ENCODE data around the gene AP1S2. TPM values are rescaled to one million over a fixed set of nuclear protein-coding genes. Genes with fewer than 3 reads are reported as not detected.
"Not testable (repeated sequence)": the region's sequence is repeated elsewhere in the genome, so short reads cannot be mapped to it uniquely, and the experiment has no call there.

AP1S2 gene
- total RNA-seq, 4 donors from 2014 or later = 67.5 to 127 (median 95.3) TPM

DNA sequence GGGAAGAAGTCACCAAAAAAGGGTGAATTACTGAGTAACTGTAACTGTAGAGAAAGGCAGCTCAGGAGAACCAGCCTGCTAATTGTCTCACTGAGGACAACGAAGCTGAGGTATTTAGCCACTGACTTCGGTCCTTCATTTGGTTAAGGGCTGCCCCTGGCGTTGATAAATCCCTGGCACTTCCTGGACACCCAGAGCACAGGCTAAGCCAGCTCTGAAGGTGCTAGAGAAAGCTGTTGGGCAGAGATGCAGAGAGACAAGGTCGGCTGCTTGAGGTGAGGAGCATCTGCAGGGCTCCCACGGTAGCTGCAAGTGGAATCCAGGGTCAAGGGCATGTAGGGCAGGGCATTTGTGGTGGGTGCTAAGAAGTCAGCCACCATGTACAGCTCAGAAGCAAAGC, 33.4 kb upstream of the AP1S2 start:
- Histone ChIP-seq H3K27ac (no peak overlapping the region), H3K4me1 (no peaks in the 10 kb centered on the region), H3K27me3 (peaks cover 0 to 7% of the 10 kb centered on the region in 2 donors), H3K9me3 (no peaks in the 10 kb centered on the region), H3K4me3 (no peak overlapping the region), H3K36me3 (no peaks in the 10 kb centered on the region)
- no peak for DNase-seq (ENCODE audit: low spot score in 2 of 2)
- 68% methylated on average over 5 of the region's 5 CpGs; no CpG with 5 or more reads in 1 of the 2 donors for WGBS, 2 donors
- TF ChIP-seq EP300 (IDR thresholded peaks at IDR 0.05) (no peak), CTCF (IDR thresholded peaks at IDR 0.05) (no peak), POLR2A (IDR thresholded peaks at IDR 0.05) (no peak)

- H3K4me3 ChIP-seq = no peak overlapping the region
- H3K36me3 ChIP-seq = no peaks in the 10 kb centered on the region
- 87 to 97% methylated on average over 3 of the region's 3 CpGs for WGBS, 2 donors
- H3K27ac ChIP-seq = no peak overlapping the region
- no peak for DNase-seq (ENCODE audit: low spot score in 2 of 2)
- no peak for TF ChIP-seq EP300 (IDR thresholded peaks at IDR 0.05)
- no peak for TF ChIP-seq POLR2A (IDR thresholded peaks at IDR 0.05)
- TF ChIP-seq CTCF (IDR thresholded peaks at IDR 0.05) = no peak
- peaks cover 0 to 3% of the 10 kb centered on the region in 2 donors for H3K27me3 ChIP-seq
- H3K9me3 ChIP-seq = no peaks in the 10 kb centered on the region
- no peaks in the 10 kb centered on the region for H3K4me1 ChIP-seq
Measured at GRCh38 chrX:15883540-15883863, 28.9 kb upstream of the AP1S2 start.

- Histone ChIP-seq H3K9me3 (no peaks in the 10 kb centered on the region), H3K36me3 (no peaks in the 10 kb centered on the region), H3K27ac (no peak overlapping the region), H3K4me1 (no peaks in the 10 kb centered on the region), H3K27me3 (peaks cover 0 to 3% of the 10 kb centered on the region in 2 donors), H3K4me3 (no peak overlapping the region)
- 31 to 43% methylated on average over 5 of the region's 5 CpGs for WGBS, 2 donors
- DNase-seq (ENCODE audit: low spot score in 2 of 2) = no peak
- TF ChIP-seq CTCF (IDR thresholded peaks at IDR 0.05) (no peak), EP300 (IDR thresholded peaks at IDR 0.05) (no peak), POLR2A (IDR thresholded peaks at IDR 0.05) (no peak)
Measured at GRCh38 chrX:15882704-15883539, 28.3 kb upstream of the AP1S2 start.

- peaks cover 0 to 3% of the 10 kb centered on the region in 2 donors for H3K27me3 ChIP-seq
- H3K4me3 ChIP-seq = no peak overlapping the region
- no peak overlapping the region for H3K27ac ChIP-seq
- no peak for DNase-seq (ENCODE audit: low spot score in 2 of 2)
- no peaks in the 10 kb centered on the region for H3K9me3 ChIP-seq
- 85 to 86% methylated on average over 2 of the region's 2 CpGs for WGBS, 2 donors
- TF ChIP-seq POLR2A (IDR thresholded peaks at IDR 0.05) = no peak
- TF ChIP-seq CTCF (IDR thresholded peaks at IDR 0.05) = no peak
- TF ChIP-seq EP300 (IDR thresholded peaks at IDR 0.05) = no peak
- no peaks in the 10 kb centered on the region for H3K36me3 ChIP-seq
- no peaks in the 10 kb centered on the region for H3K4me1 ChIP-seq
Measured at GRCh38 chrX:15881381-15881897, 26.8 kb upstream of the AP1S2 start.

- not testable (repeated sequence) for H3K4me3 ChIP-seq; H3K4me1 ChIP-seq; H3K36me3 ChIP-seq; H3K27me3 ChIP-seq; H3K27ac ChIP-seq; H3K9me3 ChIP-seq; DNase-seq (ENCODE audit: low spot score in 2 of 2)
- WGBS, 2 donors = 90 to 92% methylated on average over 1 of the region's 1 CpG
Measured at GRCh38 chrX:15877914-15878313, 23.3 kb upstream of the AP1S2 start.
